H1 (cell line): ENCODE measurements around the gene GPSM3. TPM values are rescaled to one million over a fixed set of nuclear protein-coding genes. Genes with fewer than 3 reads are reported as not detected.

Source experiments
- CTCF ChIA-PET: fragments of 300-600 bp; sonication (Branson Sonifier 250); formaldehyde crosslinking; loops from one replicate; lab custom pipeline; 2021; ENCODE audit not compliant: partially characterized antibody; lab: Charles Lee
- POLR2A ChIA-PET: fragments of 300-600 bp; sonication (Branson Sonifier 250); formaldehyde crosslinking; loops from one replicate; lab custom pipeline; 2021; ENCODE audit warnings: inconsistent platforms; ENCODE audit not compliant: partially characterized antibody; lab: Charles Lee
- DNase-seq, 2 experiments: peaks; one replicate each; pipeline versions ENCODE4 v3.0.0 to v3.0.0-alpha.2; 2010 to 2022; ENCODE audit warnings: low spot score in 2 of 2, low read depth in 1 of 2, mixed read lengths in 1 of 2
- FAIRE-seq: peaks from 2 replicates; lab custom pipeline; 2011; peaks lifted over from hg19 to GRCh38; lab: Jason Lieb, UNC
- H2AFZ ChIP-seq: 2 replicates; pipeline ENCODE4 v1.8.1; 2012; ENCODE audit warnings: low read length, inconsistent platforms
- H2AK5ac ChIP-seq: 2 replicates; pipeline ENCODE4 v1.6.1; 2013; ENCODE audit warnings: low read depth, low read length
- H2BK120ac ChIP-seq: replicated peaks from 2 replicates; pipeline ENCODE3; 2013; ENCODE audit warnings: low read depth, low read length, inconsistent platforms
- H2BK12ac ChIP-seq: 2 replicates; pipeline ENCODE4 v1.6.1; 2013; ENCODE audit warnings: low read depth, low read length
- H2BK15ac ChIP-seq: 2 replicates; pipeline ENCODE4 v1.6.1; 2013; ENCODE audit warnings: low read length
- H2BK20ac ChIP-seq: 2 replicates; pipeline ENCODE4 v1.6.1; 2013; ENCODE audit warnings: low read length
- H2BK5ac ChIP-seq: 2 replicates; pipeline ENCODE4 v1.6.1; 2013; ENCODE audit warnings: low read depth, low read length
- H3K14ac ChIP-seq: 2 replicates; pipeline ENCODE4 v1.6.1; 2013; ENCODE audit warnings: inconsistent platforms; ENCODE audit not compliant: insufficient read length
- H3K18ac ChIP-seq: 2 replicates; pipeline ENCODE4 v1.6.1; 2013; ENCODE audit warnings: low read length; ENCODE audit errors: extremely low read depth
- H3K23ac ChIP-seq: 2 replicates; pipeline ENCODE4 v1.6.1; 2013; ENCODE audit warnings: inconsistent platforms; ENCODE audit not compliant: insufficient read length
- H3K23me2 ChIP-seq: 2 replicates; pipeline ENCODE4 v1.6.1; 2013; ENCODE audit warnings: low read depth, low read length
- H3K27ac ChIP-seq: 2 replicates; pipeline ENCODE4 v1.6.1; 2011; ENCODE audit warnings: low read depth, low read length, inconsistent platforms
- H3K27me3 ChIP-seq, 4 experiments: replicated peaks in 1 of 4; 1 replicate in 1 of 4; 2 replicates in 3 of 4; pipeline versions ENCODE4 v1.6.1 to v1.8.1; 2011 to 2013; ENCODE audit warnings: low read length in 3 of 4, mild to moderate bottlenecking in 3 of 4, inconsistent platforms in 2 of 4, mixed read lengths in 2 of 4, moderate library complexity in 1 of 4; ENCODE audit not compliant: control insufficient read depth in 3 of 4, insufficient read depth in 3 of 4; ENCODE audit errors: extremely low read depth in 1 of 4
- H3K36me3 ChIP-seq, 4 experiments: 2 replicates each; pipeline versions ENCODE4 v1.6.1 to v1.8.1; 2011 to 2013; ENCODE audit warnings: mild to moderate bottlenecking in 4 of 4, low read length in 3 of 4, moderate library complexity in 2 of 4, control low read depth in 1 of 4, inconsistent platforms in 1 of 4; ENCODE audit not compliant: insufficient read depth in 4 of 4, control insufficient read depth in 2 of 4
- H3K4ac ChIP-seq: replicated peaks from 2 replicates; pipeline ENCODE3; 2013; ENCODE audit warnings: low read length, low read depth, mixed read lengths, inconsistent platforms; ENCODE audit not compliant: insufficient read length
- H3K4me1 ChIP-seq, 4 experiments: replicated peaks in 1 of 4; 1 replicate in 1 of 4; 2 replicates in 3 of 4; pipeline versions ENCODE4 v1.6.1 to v1.8.1; 2011 to 2013; ENCODE audit warnings: low read length in 3 of 4, inconsistent platforms in 2 of 4, mixed read lengths in 1 of 4; ENCODE audit not compliant: insufficient read depth in 4 of 4, control insufficient read depth in 3 of 4
- H3K4me2 ChIP-seq, 2 experiments: 2 replicates each; pipeline versions ENCODE4 v1.6.1 to v1.8.1; 2011 to 2013; ENCODE audit warnings: low read depth in 2 of 2, low read length in 2 of 2, control low read depth in 1 of 2, inconsistent platforms in 1 of 2, mild to moderate bottlenecking in 1 of 2; ENCODE audit not compliant: insufficient read depth in 1 of 2
- H3K4me3 ChIP-seq, 4 experiments: fragments of 200-600, 300-600 bp in 1 of 4; sonication (generic), shearing (Covaris generic), sonication (Bioruptor Twin) in 1 of 4; 2 replicates each; pipeline versions ENCODE4 v1.5.1 to v1.8.1; 2011 to 2016; ENCODE audit warnings: low read length in 4 of 4, low read depth in 3 of 4, control low read depth in 2 of 4, inconsistent platforms in 2 of 4, mild to moderate bottlenecking in 2 of 4, mixed read lengths in 1 of 4, moderate library complexity in 1 of 4; ENCODE audit not compliant: insufficient read depth in 2 of 4; ENCODE audit errors: extremely low read depth in 1 of 4
- H3K56ac ChIP-seq: replicated peaks from 2 replicates; pipeline ENCODE3; 2013; ENCODE audit warnings: low read depth, mild to moderate bottlenecking, mixed read lengths, low read length, inconsistent platforms; ENCODE audit not compliant: insufficient read length
- H3K79me1 ChIP-seq: 2 replicates; pipeline ENCODE4 v1.6.1; 2013; ENCODE audit warnings: low read depth, low read length, control low read depth
- H3K79me2 ChIP-seq, 2 experiments: 2 replicates each; pipeline versions ENCODE4 v1.6.1 to v1.8.1; 2012 to 2013; ENCODE audit warnings: low read length in 2 of 2, mild to moderate bottlenecking in 2 of 2, inconsistent platforms in 1 of 2; ENCODE audit not compliant: insufficient read depth in 2 of 2, control insufficient read depth in 1 of 2
- H3K9ac ChIP-seq, 4 experiments: replicated peaks in 1 of 4; 1 replicate in 1 of 4; 2 replicates in 3 of 4; pipeline versions ENCODE4 v1.6.1 to v1.8.1; 2011 to 2013; ENCODE audit warnings: low read depth in 3 of 4, low read length in 3 of 4, control low read depth in 2 of 4, mild to moderate bottlenecking in 2 of 4, moderate library complexity in 2 of 4, inconsistent platforms in 1 of 4; ENCODE audit errors: extremely low read depth in 1 of 4
- H3K9me3 ChIP-seq, 2 experiments: 2 replicates each; pipeline versions ENCODE4 v1.6.1 to v1.8.1; 2012 to 2013; ENCODE audit warnings: mild to moderate bottlenecking in 2 of 2, moderate library complexity in 2 of 2, control low read depth in 1 of 2, inconsistent platforms in 1 of 2, low read depth in 1 of 2, low read length in 1 of 2, mixed read lengths in 1 of 2; ENCODE audit not compliant: insufficient read depth in 2 of 2
- H4K20me1 ChIP-seq, 2 experiments: replicated peaks in 1 of 2; 2 replicates each; pipeline versions ENCODE3 to v1.8.1; 2011 to 2013; ENCODE audit warnings: inconsistent platforms in 2 of 2, low read length in 2 of 2, mild to moderate bottlenecking in 1 of 2; ENCODE audit not compliant: insufficient read depth in 2 of 2, control insufficient read depth in 1 of 2
- H4K5ac ChIP-seq: 2 replicates; pipeline ENCODE4 v1.6.1; 2013; ENCODE audit warnings: low read length, low read depth, mixed read lengths, inconsistent platforms; ENCODE audit not compliant: insufficient read length
- H4K8ac ChIP-seq: 2 replicates; pipeline ENCODE4 v1.8.0; 2013; ENCODE audit warnings: mild to moderate bottlenecking, moderate library complexity, low read length, inconsistent platforms; ENCODE audit not compliant: insufficient read depth; ENCODE audit errors: extremely low read depth
- H4K91ac ChIP-seq: replicated peaks from 2 replicates; pipeline ENCODE3; 2013; ENCODE audit warnings: low read length, mixed read lengths, inconsistent platforms; ENCODE audit not compliant: insufficient read length
- ASH2L ChIP-seq: fragments of 200-600, 300-600 bp; sonication (generic); IDR thresholded peaks from one replicate; pipeline ENCODE4 v1.7.1; 2017; ENCODE audit warnings: low read length
- CBX5 ChIP-seq: fragments of 300-800, 300-1000 bp; sonication (generic); IDR thresholded peaks from 2 replicates; pipeline ENCODE4 v1.7.1; 2016; ENCODE audit warnings: antibody characterized with exemption, low read length, low read depth
- JUND ChIP-seq: IDR thresholded peaks from 2 replicates; pipeline ENCODE4 v1.6.1; 2011; ENCODE audit warnings: mild to moderate bottlenecking, improper control_type of control experiment, low read length
- PHF8 ChIP-seq: fragments of 200-600 bp; sonication (generic); conservative IDR thresholded peaks from 2 replicates; pipeline ENCODE4 v1.7.1; 2012; ENCODE audit warnings: low read depth, mild to moderate bottlenecking, inconsistent platforms, low read length, moderate library complexity
- RXRA ChIP-seq: IDR thresholded peaks from 2 replicates; pipeline ENCODE4 v1.6.1; 2011; ENCODE audit warnings: low read depth, mild to moderate bottlenecking, low read length, moderate library complexity; ENCODE audit not compliant: insufficient read depth
- SRF ChIP-seq: IDR thresholded peaks from 2 replicates; pipeline ENCODE4 v1.6.1; 2011; ENCODE audit warnings: mild to moderate bottlenecking, low read depth, low read length, moderate library complexity
- SUZ12 ChIP-seq: fragments of 200-600 bp; sonication (generic); IDR thresholded peaks from 2 replicates; pipeline ENCODE4 v1.6.1; 2012; ENCODE audit warnings: mild to moderate bottlenecking, inconsistent platforms, low read length, moderate library complexity, mixed read lengths
- TAF7 ChIP-seq: optimal IDR thresholded peaks from 2 replicates; pipeline ENCODE3; 2011; ENCODE audit warnings: low read depth, mild to moderate bottlenecking, inconsistent platforms, low read length, moderate library complexity, borderline replicate concordance
- WGBS, 2 experiments: shearing (Covaris generic) in 1 of 2; methylation state at CpG; one replicate each; pipeline versions ENCODE4 v1.1.6 to v1.1.7; 2013 to 2015; ENCODE audit warnings: low lambda C conversion rate in 2 of 2, mixed read lengths in 2 of 2, inconsistent platforms in 1 of 2, low coverage in 1 of 2, missing lambda C conversion rate in 1 of 2; ENCODE audit not compliant: insufficient replicate concordance in 2 of 2, insufficient coverage in 1 of 2, insufficient read length in 1 of 2; ENCODE audit errors: extremely low coverage in 1 of 2, missing lambda C conversion rate in 1 of 2; 5-methylcytosine and 5-hydroxymethylcytosine counted together
- polyA plus RNA-seq, 7 experiments: library from polyadenylated mRNA; depleted of rRNA in 3 of 7; stranded (reverse) in 5 of 7; unstranded in 2 of 7; fragments of >200 nt in 5 of 7; fragments of 200-250 nt in 2 of 7; gene quantifications; 1 replicate in 5 of 7; 2 replicates in 1 of 7; 4 replicates in 1 of 7; pipeline versions ENCODE4 v1.2.1 to v1.2.3, GENCODE V29; 2011 to 2013; ENCODE audit warnings: missing spikeins in 2 of 7, mixed read lengths in 2 of 7
- total RNA-seq: library from RNA; stranded (reverse); fragmentation: NEBNext Ultra II Directional; extraction: Animal tissue kit (Norgen Biotek cat#: 25700); gene quantifications from 2 replicates; pipeline ENCODE4 v1.2.1, GENCODE V29; 2021

The GPSM3 gene
- total and polyA plus RNA-seq, 2 of the 8 experiments (the other 6 are each of a cell fraction or from before 2014, with no cell fraction given), result 6.6 to 9.8 TPM

- POLR2A ChIA-PET, result interaction anchor here (0.7 to 1.3 kb wide), 5 partner anchors 10 to 120 kb away, joined by 3 to 8 read pairs (median 3); no protein-coding TSS in a partner anchor
- Histone ChIP-seq H2AK5ac (no peak overlapping the region), H2BK15ac (no peak overlapping the region), H4K8ac (peak overlapping the region; percentile 53; the same call in 1 of the 2 replicates), H3K79me2 (peaks cover 13 to 33% of the 10 kb centered on the region in 2 experiments), H3K36me3 (peaks cover 4 to 41% (median 30%) of the 10 kb centered on the region in 4 experiments), H3K23me2 (peaks cover 2% of the 10 kb centered on the region; the same call in 1 of the 2 replicates), H3K14ac (no peak overlapping the region), H3K9me3 (no peaks in the 10 kb centered on the region), H3K18ac (no peak overlapping the region), H3K4me2 (no peak overlapping the region), H2BK5ac (no peak overlapping the region), H3K79me1 (peaks cover 4% of the 10 kb centered on the region; the same call in 1 of the 2 replicates), H3K4ac (no peak overlapping the region), H4K91ac (no peak overlapping the region), H3K4me3 (no peak overlapping the region), H3K9ac (no peak overlapping the region), H3K23ac (no peak overlapping the region), H3K56ac (no peak overlapping the region), H2BK120ac (no peak overlapping the region), H3K27ac (no peak overlapping the region), H4K20me1 (peaks cover 8 to 11% of the 10 kb centered on the region in 2 experiments), H3K27me3 (no peaks in the 10 kb centered on the region), H3K4me1 (peaks cover 4 to 17% (median 9%) of the 10 kb centered on the region in 4 experiments; a peak in 6 of 7 replicates), H4K5ac (no peak overlapping the region), H2BK12ac (no peak overlapping the region), H2AFZ (no peak overlapping the region), H2BK20ac (no peak overlapping the region)
- no peak for DNase-seq
- CTCF ChIA-PET, result interaction anchor here (0.8 to 1.6 kb wide), 6 partner anchors 19 to 53 kb away, joined by 3 to 4 read pairs (median 4); partner anchors contain the start of gene GPSM3
- WGBS, 2 experiments, result 92% methylated on average over 11 of the region's 11 CpGs; no CpG with 5 or more reads in 1 of the 2 experiments
- FAIRE-seq, result no peak
- TF ChIP-seq CBX5, result no peak
- no peak for TF ChIP-seq SRF
- TF ChIP-seq PHF8, result no peak
- no peak for TF ChIP-seq JUND
- TF ChIP-seq ASH2L, result no peak
- no peak for TF ChIP-seq SUZ12
- TF ChIP-seq RXRA, result no peak
- TF ChIP-seq TAF7, result no peak
Observed at GRCh38 chr6:32170294-32170693, 22.1 kb downstream of the GPSM3 start.
